Activated T-cell treated with anti-CD3 and anti-CD28 coated beads, Interleukin-2, amount 50 U/mL, for 72 hours (primary cell): ENCODE data around the gene SKIC2. TPM values are rescaled to one million over a fixed set of nuclear protein-coding genes. Genes with fewer than 3 reads are reported as not detected.
"Not testable (repeated sequence)": the region's sequence is repeated elsewhere in the genome, so short reads cannot be mapped to it uniquely, and the experiment has no call there.

Source experiments
- ATAC-seq, 2 donors: fragments of 150-1000 bp; cut with Tn5 transposase; replicated peaks in 1 of 2; 2 replicates each; pipeline ENCODE4 v1.10.0; 2021; ENCODE audit warnings: moderate library complexity in 2 of 2, mild to moderate bottlenecking in 1 of 2
- DNase-seq, 2 donors: peaks; one replicate each; pipeline ENCODE4 v3.0.0; 2021 to 2022; ENCODE audit warnings: mixed read lengths in 1 of 2
- H3K27ac Mint-ChIP-seq: one replicate; pipeline ENCODE4 v1.8.0; 2022; ENCODE audit warnings: mild to moderate bottlenecking, moderate library complexity, mixed read lengths
- H3K27me3 Mint-ChIP-seq: one replicate; pipeline ENCODE4 v1.8.0; 2022; ENCODE audit warnings: low read depth, mixed read lengths
- H3K36me3 Mint-ChIP-seq, 2 donors: one replicate each; pipeline ENCODE4 v1.8.0; 2022; ENCODE audit warnings: mixed read lengths in 2 of 2, mild to moderate bottlenecking in 1 of 2; ENCODE audit not compliant: insufficient read depth in 2 of 2
- H3K4me1 Mint-ChIP-seq: one replicate; pipeline ENCODE4 v1.8.0; 2022; ENCODE audit warnings: low read depth, mixed read lengths
- H3K4me3 Mint-ChIP-seq, 2 donors: one replicate each; pipeline ENCODE4 v1.8.0; 2022; ENCODE audit warnings: mild to moderate bottlenecking in 2 of 2, mixed read lengths in 2 of 2, moderate library complexity in 2 of 2
- H3K9me3 Mint-ChIP-seq, 2 donors: one replicate each; pipeline ENCODE4 v1.8.0; 2022; ENCODE audit warnings: mixed read lengths in 2 of 2
- total RNA-seq, 2 donors: library from RNA; stranded (reverse); gene quantifications; one replicate each; pipeline ENCODE4 v1.2.3, GENCODE V29; 2022

The SKIC2 gene
- total RNA-seq, 2 donors from 2014 or later: 75.7 to 79.7 TPM

GRCh38 chr6:31980195-31980876, 21.4 kb downstream of the SKIC2 start:
- H3K36me3 Mint-ChIP-seq: not testable (repeated sequence)

GRCh38 chr6:31980998-31981397, 22.0 kb downstream of the SKIC2 start:
- not testable (repeated sequence) for H3K27ac Mint-ChIP-seq, H3K9me3 Mint-ChIP-seq, DNase-seq, H3K36me3 Mint-ChIP-seq, ATAC-seq, H3K27me3 Mint-ChIP-seq, H3K4me3 Mint-ChIP-seq
- H3K4me1 Mint-ChIP-seq: peaks cover 14% of the 10 kb centered on the region

More at GRCh38 chr6:31980195-31980876, 21.4 kb downstream of the SKIC2 start:
- H3K4me1 Mint-ChIP-seq: peaks cover 14% of the 10 kb centered on the region
- not testable (repeated sequence) for H3K9me3 Mint-ChIP-seq, H3K27me3 Mint-ChIP-seq, ATAC-seq, DNase-seq, H3K4me3 Mint-ChIP-seq
- H3K27ac Mint-ChIP-seq: peak overlapping the region; percentile 91

- H3K27me3 Mint-ChIP-seq, H3K27ac Mint-ChIP-seq, H3K4me3 Mint-ChIP-seq, DNase-seq, H3K9me3 Mint-ChIP-seq, H3K36me3 Mint-ChIP-seq, ATAC-seq: not testable (repeated sequence)
- H3K4me1 Mint-ChIP-seq: peaks cover 14% of the 10 kb centered on the region
Measured at GRCh38 chr6:31981744-31982143, 22.8 kb downstream of the SKIC2 start, which contains the start of gene C4A. Gene C4A (plus strand): TSS chr6:31982057. CDS start chr6:31982108, 51 bp downstream.

- H3K9me3 Mint-ChIP-seq, H3K4me1 Mint-ChIP-seq, H3K4me3 Mint-ChIP-seq, H3K27ac Mint-ChIP-seq, H3K27me3 Mint-ChIP-seq, DNase-seq, H3K36me3 Mint-ChIP-seq, ATAC-seq: not testable (repeated sequence)
Measured at GRCh38 chr6:31989363-31989762, 30.4 kb downstream of the SKIC2 start.

- not testable (repeated sequence) for DNase-seq, H3K9me3 Mint-ChIP-seq, H3K27ac Mint-ChIP-seq, H3K36me3 Mint-ChIP-seq, H3K27me3 Mint-ChIP-seq, H3K4me1 Mint-ChIP-seq, H3K4me3 Mint-ChIP-seq, ATAC-seq
Measured at GRCh38 chr6:31994421-31994820, 35.4 kb downstream of the SKIC2 start.

- H3K4me1 Mint-ChIP-seq, H3K36me3 Mint-ChIP-seq, H3K27me3 Mint-ChIP-seq, H3K27ac Mint-ChIP-seq, H3K9me3 Mint-ChIP-seq, ATAC-seq, H3K4me3 Mint-ChIP-seq, DNase-seq: not testable (repeated sequence)
Measured at GRCh38 chr6:31996385-31996784, 37.4 kb downstream of the SKIC2 start.

DNA sequence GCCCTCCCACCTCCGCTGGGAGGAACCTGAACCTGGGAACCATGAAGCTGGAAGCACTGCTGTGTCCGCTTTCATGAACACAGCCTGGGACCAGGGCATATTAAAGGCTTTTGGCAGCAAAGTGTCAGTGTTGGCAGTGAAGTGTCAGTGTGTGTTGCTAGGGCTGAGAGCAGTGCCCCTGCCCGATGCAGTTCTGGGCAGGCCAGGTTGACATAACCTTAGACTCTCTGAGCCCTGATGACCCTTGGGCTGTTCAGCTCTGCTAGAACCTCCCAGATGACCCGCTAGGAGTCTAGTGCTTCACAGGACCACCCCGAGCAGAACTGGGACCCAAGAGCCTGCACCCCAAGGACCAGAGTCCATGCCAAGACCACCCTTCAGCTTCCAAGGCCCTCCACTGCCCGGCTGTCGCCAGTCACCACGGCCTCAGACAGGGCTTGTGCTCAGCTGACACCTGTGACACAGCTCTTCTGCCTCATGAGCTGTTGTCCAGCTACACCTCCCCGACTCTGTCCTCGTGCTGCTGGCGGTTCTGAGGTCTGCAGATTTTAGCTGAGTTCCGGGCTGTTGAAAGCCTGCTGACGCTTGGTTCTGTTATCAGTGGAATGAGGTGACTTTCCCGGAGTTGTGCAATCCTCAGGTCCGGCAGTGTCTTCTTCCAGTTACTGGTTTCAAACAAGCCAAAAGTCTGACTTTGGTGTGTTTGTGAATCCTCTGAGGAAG, 43.7 kb downstream of the SKIC2 start:
- not testable (repeated sequence) for ATAC-seq, H3K9me3 Mint-ChIP-seq, H3K4me3 Mint-ChIP-seq, H3K36me3 Mint-ChIP-seq, H3K4me1 Mint-ChIP-seq, DNase-seq, H3K27ac Mint-ChIP-seq, H3K27me3 Mint-ChIP-seq

DNA sequence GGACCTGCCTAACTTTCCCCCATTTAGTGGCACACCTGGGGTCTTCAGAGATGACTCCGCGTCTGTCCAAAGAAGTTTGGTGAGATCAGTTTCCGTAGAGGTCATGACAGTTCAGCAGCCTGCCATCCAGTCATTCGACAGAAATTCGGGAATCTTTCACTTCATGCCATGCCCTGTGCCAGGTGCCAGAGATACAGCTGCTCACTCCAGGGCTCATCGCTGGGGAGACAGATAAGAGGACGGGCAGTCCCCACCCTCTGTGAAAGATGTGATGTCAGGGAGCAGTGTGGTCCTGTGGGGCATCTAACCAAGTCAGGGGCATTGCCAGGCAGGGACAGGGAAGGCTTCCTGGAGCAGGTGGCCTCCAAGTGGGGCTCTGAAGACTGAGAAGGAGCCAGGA, 44.3 kb downstream of the SKIC2 start:
- H3K4me3 Mint-ChIP-seq, DNase-seq, H3K27me3 Mint-ChIP-seq, H3K4me1 Mint-ChIP-seq, ATAC-seq, H3K27ac Mint-ChIP-seq, H3K9me3 Mint-ChIP-seq, H3K36me3 Mint-ChIP-seq: not testable (repeated sequence)

DNA sequence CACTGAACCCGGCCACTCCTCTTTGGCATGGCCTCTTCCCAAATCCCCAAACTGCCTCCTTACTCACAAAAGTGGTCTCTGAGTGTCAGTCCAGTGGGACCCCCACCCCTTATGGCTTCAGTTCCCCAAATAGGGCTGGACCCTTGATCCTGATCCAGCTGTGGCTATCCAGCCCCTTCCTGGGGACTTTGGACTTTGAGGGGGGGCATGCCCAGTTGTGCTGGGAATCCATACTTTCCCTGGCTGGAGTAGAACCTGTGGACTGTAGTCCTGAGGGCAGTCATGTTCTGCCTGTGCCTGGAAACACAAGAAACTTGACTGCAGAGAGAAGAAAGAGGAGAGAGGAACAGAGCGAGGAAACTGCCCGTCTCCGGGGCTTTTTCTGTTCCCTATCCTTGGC, 45.4 kb downstream of the SKIC2 start:
- H3K9me3 Mint-ChIP-seq, ATAC-seq, DNase-seq: not testable (repeated sequence)

DNA sequence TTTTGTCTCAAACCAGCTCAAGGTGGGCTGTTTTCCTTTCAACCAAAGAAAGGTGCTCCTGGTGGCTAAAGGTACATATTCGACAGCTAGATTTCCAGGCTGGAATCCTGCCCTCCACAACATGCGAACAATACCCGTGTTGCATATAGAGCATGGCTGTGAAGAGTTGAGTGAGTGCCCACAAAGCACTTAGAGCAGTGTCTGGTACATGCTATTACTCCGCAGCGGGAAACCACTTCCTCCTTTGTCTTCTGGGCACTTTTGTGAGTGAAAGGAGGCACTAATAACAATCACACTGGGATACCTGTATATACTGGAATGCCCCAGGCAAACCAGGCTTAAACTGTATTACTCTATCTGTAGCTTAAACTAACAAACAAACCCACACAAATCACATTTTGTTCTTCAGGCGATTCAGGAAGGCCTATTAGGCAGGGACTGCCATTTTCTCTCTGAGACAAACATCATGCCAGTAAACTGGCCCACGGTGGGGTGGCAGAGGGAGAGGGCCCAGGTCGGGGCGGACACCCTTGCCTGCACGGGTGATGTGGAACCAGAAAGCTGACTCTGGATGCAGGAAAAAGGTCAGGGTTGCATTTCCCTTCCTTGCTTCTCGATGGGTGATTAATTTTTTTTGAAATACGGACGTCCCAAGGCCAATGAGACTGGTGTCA, 46.0 kb downstream of the SKIC2 start:
- not testable (repeated sequence) for H3K27ac Mint-ChIP-seq

More for the DNA sequence above, 45.4 kb downstream of the SKIC2 start:
- H3K4me1 Mint-ChIP-seq, H3K36me3 Mint-ChIP-seq, H3K27me3 Mint-ChIP-seq, H3K27ac Mint-ChIP-seq, H3K4me3 Mint-ChIP-seq: not testable (repeated sequence)

GRCh38 chr6:32005538-32005880, 46.5 kb downstream of the SKIC2 start:
- H3K4me1 Mint-ChIP-seq, H3K4me3 Mint-ChIP-seq, H3K9me3 Mint-ChIP-seq, H3K27ac Mint-ChIP-seq, H3K27me3 Mint-ChIP-seq, DNase-seq, H3K36me3 Mint-ChIP-seq, ATAC-seq: not testable (repeated sequence)

More for the DNA sequence above, 46.0 kb downstream of the SKIC2 start:
- H3K4me1 Mint-ChIP-seq, DNase-seq, H3K9me3 Mint-ChIP-seq, H3K4me3 Mint-ChIP-seq, H3K27me3 Mint-ChIP-seq, H3K36me3 Mint-ChIP-seq: not testable (repeated sequence)
- ATAC-seq: peak; percentile 57 to 64

DNA sequence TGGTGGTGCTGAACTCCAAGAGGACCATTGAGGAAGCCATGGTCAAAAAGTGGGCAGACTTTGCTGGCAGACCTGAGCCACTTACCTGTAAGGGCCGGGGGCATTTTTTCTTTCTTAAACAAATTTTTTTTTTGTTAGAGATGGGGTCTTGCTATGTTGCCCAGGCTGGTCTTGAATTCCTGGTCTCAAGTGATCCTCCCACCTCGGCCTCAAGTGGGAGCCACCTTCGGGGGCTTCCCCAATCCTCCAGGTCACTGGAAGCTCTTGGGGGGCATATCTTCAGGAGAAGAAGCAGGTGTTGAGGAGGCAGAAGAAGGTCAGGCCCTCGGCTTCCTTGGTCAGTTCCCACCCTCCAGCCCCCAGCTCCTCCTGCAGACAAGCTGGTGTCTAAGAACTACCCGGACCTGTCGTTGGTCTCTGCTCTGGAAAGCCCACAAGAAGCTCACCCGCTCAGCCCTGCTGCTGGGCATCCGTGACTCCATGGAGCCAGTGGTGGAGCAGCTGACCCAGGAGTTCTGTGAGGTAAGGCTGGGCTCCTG, 47.1 kb downstream of the SKIC2 start:
- not testable (repeated sequence) for H3K4me3 Mint-ChIP-seq, H3K27ac Mint-ChIP-seq, H3K36me3 Mint-ChIP-seq, H3K9me3 Mint-ChIP-seq, H3K4me1 Mint-ChIP-seq, H3K27me3 Mint-ChIP-seq, DNase-seq, ATAC-seq

DNA sequence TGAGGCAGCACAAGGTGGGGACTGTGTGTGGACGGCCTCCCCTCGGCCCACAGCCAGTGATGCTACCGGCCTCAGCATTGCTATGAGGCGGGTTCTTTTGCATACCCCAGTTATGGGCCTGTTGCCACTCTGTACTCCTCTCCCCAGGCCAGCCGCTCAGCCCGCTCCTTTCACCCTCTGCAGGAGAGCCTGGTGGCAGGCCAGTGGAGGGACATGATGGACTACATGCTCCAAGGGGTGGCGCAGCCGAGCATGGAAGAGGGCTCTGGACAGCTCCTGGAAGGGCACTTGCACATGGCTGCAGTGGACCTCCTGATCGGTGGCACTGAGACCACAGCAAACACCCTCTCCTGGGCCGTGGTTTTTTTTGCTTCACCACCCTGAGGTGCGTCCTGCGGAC, 48.1 kb downstream of the SKIC2 start:
- not testable (repeated sequence) for DNase-seq, H3K27ac Mint-ChIP-seq, H3K4me1 Mint-ChIP-seq, H3K4me3 Mint-ChIP-seq, H3K27me3 Mint-ChIP-seq, H3K36me3 Mint-ChIP-seq, ATAC-seq, H3K9me3 Mint-ChIP-seq
